DMS114 treated with DMSO at 0.1 percent for 48 hours (cell line): ENCODE data around the gene MYCL.

Experiments
- DNase-seq: peaks from one replicate; lab custom pipeline; 2025; ENCODE audit not compliant: unreplicated experiment; lab: John Stamatoyannopoulos, UW

MYCL gene

DNA sequence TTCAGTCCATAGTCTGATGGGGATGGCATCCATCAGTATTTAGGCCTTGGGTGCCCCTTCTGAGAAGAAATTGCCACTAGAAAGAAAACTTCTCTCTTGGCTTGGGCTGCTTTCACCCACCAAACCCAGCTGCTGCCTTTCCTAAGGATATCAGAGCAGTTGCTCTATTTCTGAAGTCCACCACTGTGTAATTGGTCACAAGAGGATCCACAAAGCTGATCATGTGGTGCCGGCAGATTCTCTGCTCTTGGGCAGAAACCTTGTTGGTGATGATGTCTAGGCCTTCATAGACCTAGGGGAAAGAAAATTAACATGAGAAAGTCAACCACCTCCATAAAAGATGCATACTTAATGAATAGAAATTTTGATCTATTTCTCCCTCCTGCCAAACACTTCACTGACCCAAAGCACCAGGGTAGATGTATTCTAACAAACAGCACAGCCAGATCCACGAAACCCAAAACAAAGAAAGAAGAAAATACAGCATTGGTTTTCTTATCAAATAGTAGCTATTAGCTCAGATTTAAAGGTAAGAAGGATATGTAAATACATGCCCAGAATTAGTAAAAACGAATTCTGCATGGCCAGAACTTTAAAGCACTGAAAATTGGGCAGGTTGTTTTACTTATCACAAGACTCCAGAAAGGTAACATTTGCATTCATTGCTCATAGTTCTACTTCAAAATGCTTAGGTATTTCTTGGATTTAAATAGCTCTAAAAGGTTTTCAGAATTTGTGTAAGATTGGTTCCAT lies 44.4 kb downstream of the MYCL start:
- DNase-seq = no peak

DNA sequence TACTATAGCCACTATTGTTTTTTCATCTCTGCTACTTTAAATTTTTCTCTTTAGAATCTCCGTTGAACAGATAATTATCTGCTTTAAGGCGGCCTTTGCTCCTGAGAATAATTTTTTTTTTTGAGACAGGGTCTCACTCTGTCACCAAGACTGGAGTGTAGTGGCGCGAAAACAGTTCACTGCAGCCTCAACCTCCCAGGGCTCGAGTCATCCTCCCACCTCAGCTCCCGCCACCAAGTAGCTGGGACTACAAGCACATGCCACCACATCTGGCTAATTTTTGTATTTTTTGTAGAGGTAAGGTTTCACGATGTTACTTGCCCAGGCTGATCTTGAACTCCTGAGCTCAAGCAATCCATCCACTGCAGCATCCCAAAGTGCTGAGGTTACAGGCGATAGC lies 47.0 kb downstream of the MYCL start:
- no peak for DNase-seq

DNA sequence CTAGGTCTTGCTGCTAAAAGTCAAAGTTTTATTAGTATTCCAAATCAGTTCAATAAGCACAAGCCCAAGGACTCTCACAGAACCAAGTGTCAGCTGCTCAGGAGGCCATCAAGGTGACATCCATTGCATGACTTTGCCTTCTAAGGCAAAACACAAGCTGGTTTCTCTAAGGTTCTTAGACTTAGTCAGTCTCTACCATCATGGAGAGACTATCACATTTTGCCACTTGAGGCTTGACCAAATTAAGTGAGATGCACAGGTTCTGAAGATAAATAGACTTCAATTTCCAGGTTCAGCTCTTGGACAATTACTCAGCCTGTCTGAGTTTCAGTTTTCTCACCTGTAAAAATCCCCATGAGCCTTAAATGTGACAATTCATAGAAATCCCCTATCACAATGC lies 47.4 kb downstream of the MYCL start:
- no peak for DNase-seq

DNA sequence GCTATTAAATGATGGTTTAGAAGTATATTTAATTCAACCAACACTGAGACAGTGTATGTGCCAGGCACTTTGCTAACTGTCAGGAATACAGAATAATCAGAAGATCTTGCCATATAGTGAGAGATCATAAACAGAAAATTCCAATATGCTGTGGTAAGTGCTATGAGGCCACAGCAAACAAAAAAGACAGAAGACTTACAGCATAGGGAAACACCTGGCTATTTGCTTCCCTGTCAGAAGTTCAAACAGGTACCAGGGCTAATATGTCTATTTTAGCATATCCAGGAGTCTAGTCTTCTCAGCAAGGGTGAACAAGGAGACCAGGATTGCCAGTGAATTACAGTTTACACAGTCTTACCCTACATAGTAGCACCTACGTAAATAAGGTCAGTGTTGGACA lies 48.8 kb downstream of the MYCL start:
- no peak for DNase-seq

DNA sequence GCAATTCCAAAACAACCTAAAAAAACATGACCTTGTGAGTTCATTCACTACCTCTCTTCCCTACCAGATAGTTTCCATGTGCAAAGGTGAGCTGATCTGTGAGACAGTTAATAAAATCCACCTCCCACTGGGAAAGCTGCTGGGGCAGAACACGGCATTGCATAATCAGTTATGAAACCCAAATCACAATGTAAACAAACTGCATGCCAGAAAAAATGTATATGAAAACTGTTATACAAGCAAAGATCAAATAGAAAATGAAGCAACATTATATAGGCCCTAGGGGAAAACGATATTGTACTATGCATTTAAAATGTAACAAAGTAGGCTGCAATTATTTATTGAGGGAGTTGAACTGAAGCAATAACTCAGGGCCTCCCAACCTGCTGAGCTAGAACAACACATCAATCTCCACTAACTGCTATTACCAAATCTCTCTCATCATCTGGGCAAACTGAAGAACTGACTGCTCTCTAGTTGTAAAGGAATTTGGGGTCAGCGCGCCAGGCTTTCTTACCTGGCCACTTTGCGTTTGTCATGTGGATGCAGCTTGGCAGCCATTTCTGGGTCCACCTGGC lies 49.4 kb downstream of the MYCL start:
- DNase-seq = no peak

DNA sequence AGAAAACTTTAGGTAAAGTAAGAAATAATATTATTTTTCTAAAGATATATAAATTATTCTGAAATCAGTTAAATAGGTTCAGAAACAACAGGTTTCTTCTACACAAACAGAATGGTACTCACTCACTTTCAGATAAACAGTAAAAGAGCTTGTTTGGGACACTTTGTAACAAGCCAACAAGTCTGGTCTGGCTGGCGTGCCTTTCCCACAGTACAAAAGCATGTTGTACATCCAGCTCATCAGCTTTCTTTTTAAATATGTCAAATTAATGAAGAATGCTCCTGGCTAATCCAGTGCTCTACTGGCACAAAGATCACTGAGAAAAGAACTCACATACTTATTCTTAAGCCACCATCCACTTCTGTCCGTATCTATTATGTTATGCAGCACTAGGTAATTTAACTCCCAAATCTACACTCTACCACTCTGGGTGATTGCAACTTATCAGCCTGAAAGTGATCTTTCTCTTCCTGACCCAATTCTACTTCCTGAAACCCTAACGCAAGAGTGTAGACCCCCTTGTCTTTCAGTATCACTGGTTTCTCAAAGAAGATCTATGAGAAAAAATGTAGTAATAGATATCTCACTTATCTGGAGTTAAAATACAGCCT lies 51.0 kb downstream of the MYCL start:
- DNase-seq = no peak

DNA sequence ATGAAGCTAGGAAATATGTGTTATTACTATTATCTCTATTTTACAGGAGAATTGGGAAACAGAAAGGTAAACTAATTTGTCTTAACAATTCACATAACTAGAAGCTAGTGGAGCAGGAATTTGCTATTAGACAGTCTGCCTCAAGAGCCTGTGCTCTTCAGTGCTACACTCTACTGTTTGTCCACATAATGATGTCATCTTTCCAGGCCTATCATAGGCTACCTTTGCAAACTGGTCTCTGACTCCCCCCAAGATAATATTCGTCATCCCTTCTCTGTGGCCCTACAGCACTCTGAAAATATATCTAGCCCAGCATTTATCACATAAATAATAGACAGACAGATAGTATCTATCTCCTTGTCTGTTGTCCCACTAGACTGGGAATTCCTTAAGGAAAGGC lies 52.5 kb downstream of the MYCL start:
- DNase-seq = no peak

DNA sequence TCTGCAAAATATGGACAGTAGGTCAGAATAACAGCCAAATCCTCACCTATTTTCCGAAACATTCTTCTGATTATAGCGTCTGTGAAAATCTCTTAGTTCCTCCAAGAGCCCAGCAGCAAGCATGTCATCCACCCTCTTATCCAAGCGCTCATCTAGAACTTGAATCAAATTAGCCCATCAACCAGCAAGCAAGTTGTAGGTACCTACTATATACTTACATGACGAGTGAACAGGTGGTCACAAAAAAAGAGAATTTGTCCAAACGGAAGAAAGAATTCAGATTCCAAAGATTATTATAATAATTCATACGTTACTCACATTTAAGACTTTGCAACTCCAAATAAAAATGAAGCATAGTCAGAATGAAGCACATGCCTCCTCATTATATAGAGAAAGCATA lies 53.8 kb downstream of the MYCL start:
- DNase-seq = no peak

DNA sequence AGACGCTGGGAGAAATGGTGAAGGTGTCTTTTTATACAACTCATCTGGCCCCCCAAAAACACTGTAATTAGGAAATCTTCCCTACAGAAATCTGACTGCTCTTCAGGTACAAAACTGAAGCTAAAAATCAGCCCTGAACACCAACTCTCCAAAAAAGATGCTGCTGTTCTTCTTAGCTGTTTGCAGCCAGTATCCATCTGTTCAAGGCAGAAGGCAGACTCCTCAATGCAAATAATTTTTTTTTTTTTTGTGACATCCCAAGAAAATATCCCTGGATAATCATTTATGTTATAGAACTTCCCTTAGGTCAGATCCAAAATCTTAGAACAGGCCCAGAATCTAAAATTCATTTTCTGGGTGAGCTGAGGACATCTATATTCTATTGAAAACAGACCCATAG lies 54.9 kb downstream of the MYCL start:
- DNase-seq = no peak

DNA sequence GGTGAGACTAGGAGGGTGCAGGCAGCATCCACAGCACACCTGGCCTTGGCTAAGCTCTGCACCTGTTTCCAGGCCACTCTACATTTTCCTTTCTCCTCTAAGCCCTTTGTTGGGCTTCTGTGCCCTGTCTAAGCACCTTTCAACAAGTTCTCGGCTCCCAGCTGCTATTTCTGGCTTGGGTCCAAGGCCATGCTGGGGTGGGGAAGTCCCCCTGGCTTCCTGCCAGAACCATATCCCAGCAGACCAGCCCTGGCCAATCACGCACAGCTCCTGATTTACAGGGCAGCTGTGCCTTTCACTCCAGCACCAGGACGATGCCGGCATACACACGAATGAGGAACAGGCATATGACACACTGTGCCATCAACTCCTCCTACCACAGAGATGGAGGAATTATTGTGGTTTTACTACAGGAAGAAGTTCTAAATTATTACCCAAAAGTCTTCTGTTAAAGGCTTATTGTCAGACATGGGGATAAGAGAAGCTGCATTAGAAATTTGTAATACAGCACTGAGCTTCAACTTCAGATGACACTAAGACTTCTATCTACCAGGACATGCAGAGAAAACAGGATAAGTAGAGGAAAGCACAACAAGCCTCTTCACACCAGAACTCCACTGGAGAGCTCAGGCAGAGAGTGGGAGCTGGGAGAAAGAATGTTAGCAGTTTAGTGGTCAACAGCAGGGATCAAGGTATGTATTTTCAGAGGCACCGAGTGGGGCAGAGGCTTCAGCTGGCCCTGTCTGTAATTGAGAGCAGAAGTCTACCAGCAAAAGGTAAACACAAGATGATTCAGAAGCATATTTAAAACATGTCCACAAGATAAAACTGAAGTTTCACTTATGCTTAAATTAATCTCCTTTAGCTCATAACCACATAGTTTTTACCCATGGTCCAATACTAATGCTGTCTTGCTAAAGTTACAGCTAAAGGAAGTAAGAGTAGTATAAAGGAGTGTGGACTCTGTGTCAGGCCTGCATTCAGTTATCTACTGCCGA lies 55.8 kb downstream of the MYCL start:
- no peak for DNase-seq
